Activated CD4-positive, alpha-beta T cell treated with anti-CD3 and anti-CD28 coated beads, Interleukin-2, amount 10 ng/mL, durations not matched to agents 7 days and 5 days (primary cell): ENCODE measurements around the gene PTPRE. TPM values are rescaled to one million over a fixed set of nuclear protein-coding genes. Genes with fewer than 3 reads are reported as not detected.

Source experiments
- CTCF ChIA-PET: fragments of 350-600 bp; sonication (Branson Sonifier 250); formaldehyde crosslinking; loops from one replicate; lab custom pipeline; 2021; ENCODE audit warnings: antibody characterized with exemption; lab: Charles Lee
- POLR2A ChIA-PET: fragments of 350-600 bp; sonication (Branson Sonifier 250); formaldehyde crosslinking; loops from one replicate; lab custom pipeline; 2021; ENCODE audit warnings: antibody characterized with exemption; lab: Charles Lee
- DNase-seq: peaks from one replicate; pipeline ENCODE4 v3.0.0-alpha.2; 2020
- H3K27ac Mint-ChIP-seq: one replicate; pipeline ENCODE4 v1.8.0; 2021; ENCODE audit warnings: mild to moderate bottlenecking, moderate library complexity, mixed read lengths
- H3K27me3 Mint-ChIP-seq: one replicate; pipeline ENCODE4 v1.8.0; 2021; ENCODE audit warnings: mixed read lengths
- H3K36me3 Mint-ChIP-seq: one replicate; pipeline ENCODE4 v1.8.0; 2021; ENCODE audit warnings: low read depth, mixed read lengths
- H3K4me1 Mint-ChIP-seq: one replicate; pipeline ENCODE4 v1.8.0; 2021; ENCODE audit warnings: mixed read lengths
- H3K4me3 Mint-ChIP-seq: one replicate; pipeline ENCODE4 v1.8.0; 2021; ENCODE audit warnings: mild to moderate bottlenecking, moderate library complexity, mixed read lengths
- H3K9me3 Mint-ChIP-seq: one replicate; pipeline ENCODE4 v1.8.0; 2021; ENCODE audit warnings: mixed read lengths
- total RNA-seq, 2 experiments: library from RNA; stranded (reverse); gene quantifications; one replicate each; pipeline ENCODE4 v1.2.3, GENCODE V29; 2021

The PTPRE gene
- total RNA-seq, 2 experiments from 2014 or later = 24.1 to 25.6 TPM

DNA sequence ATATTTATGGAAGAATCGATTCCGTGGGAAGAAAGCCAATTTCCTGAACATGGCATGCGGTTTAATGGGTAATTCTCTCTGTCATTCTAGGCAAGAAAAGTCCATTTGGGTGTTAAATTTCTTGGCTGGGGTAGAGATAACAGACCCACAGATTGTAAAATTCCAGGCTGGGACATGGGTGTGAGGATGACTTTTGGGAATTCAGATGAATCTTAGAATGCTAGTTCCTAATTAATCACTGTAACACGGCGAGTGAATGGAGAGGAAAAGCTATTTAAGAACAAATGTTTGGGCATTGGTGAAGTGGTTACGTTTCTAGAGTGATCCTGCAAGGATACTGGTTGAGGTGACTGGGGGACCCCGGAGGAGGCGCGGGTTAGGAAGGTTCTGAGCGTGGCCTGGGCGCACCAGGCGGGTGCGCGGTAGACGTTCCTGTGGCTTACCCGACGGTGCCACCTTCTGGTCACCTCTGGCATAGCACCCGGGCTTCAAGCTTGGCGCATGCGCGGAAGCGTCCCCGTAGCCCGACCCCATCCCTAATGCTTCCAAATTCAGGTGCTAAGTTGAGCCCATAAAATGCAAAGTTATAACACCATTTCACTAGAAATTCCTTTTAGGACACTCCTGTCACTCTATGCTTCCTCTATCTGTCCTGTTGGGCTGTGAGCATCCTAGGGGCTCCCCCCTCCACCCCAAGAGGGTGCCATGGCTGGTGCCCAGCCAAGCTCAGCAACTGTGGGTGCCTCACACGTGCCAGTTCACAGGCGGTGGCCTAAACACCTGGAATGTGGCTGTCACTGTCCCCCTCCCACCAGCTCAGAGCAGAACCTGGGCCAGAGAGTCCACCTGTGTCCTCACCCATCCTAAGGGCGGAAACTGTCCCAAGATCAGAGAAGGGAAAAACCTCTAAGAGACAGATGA lies 104.4 kb downstream of the PTPRE start:
- Mint-ChIP-seq H3K27ac (no peak overlapping the region), H3K36me3 (no peaks in the 10 kb centered on the region), H3K27me3 (no peaks in the 10 kb centered on the region), H3K4me1 (peaks cover 8% of the 10 kb centered on the region), H3K4me3 (no peak overlapping the region), H3K9me3 (no peaks in the 10 kb centered on the region)
- ChIA-PET POLR2A (no interaction called here), CTCF (interaction anchor here (0.6 to 6.8 kb wide), 30 partner anchors 8 to 157 kb away, joined by 3 to 74 read pairs (median 4); partner anchors contain the start of gene PTPRE)
- peak; percentile 85 for DNase-seq

DNA sequence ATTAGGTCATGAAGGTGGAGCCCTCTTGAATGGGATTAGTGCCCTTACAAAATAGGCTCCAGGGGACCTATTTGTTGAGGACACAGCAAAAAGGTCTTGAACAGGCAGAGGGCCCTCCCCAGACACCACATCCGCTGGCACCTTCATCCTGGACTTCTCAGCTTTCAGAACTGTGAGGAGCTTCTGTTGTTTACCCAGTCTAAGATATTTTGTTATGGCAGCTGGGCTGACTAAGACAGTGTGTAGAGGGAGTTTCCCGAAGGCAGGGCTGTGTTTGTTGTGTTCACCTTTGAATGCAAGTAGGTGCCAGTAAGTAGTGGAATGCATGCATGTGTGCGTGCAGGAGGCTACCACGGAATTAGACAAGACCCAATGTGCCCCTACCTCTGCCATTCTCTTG lies 106.7 kb downstream of the PTPRE start:
- POLR2A ChIA-PET = no interaction called here

GRCh38 chr10:128014236-128014635 lies 107.3 kb downstream of the PTPRE start:
- DNase-seq = no peak
- H3K27me3 Mint-ChIP-seq = no peaks in the 10 kb centered on the region
- no peak overlapping the region for H3K4me3 Mint-ChIP-seq
- ChIA-PET POLR2A (no interaction called here), CTCF (interaction anchor here (3.4 to 6.8 kb wide), 2 partner anchors 55 to 109 kb away, joined by 7 to 74 read pairs; partner anchors contain the start of gene PTPRE)
- no peaks in the 10 kb centered on the region for H3K9me3 Mint-ChIP-seq
- no peak overlapping the region for H3K27ac Mint-ChIP-seq
- H3K4me1 Mint-ChIP-seq = peaks cover 14% of the 10 kb centered on the region
- H3K36me3 Mint-ChIP-seq = no peaks in the 10 kb centered on the region

More for the DNA sequence above, 106.7 kb downstream of the PTPRE start:
- CTCF ChIA-PET = interaction anchor here (1.5 to 6.8 kb wide), 3 partner anchors 16 to 108 kb away, joined by 4 to 74 read pairs (median 7); partner anchors contain the start of gene PTPRE
- Mint-ChIP-seq H3K27me3 (no peaks in the 10 kb centered on the region), H3K4me1 (peaks cover 12% of the 10 kb centered on the region), H3K9me3 (no peaks in the 10 kb centered on the region), H3K27ac (no peak overlapping the region), H3K36me3 (no peaks in the 10 kb centered on the region), H3K4me3 (no peak overlapping the region)
- DNase-seq = no peak

- ChIA-PET POLR2A (no interaction called here), CTCF (interaction anchor here (0.6 to 1.9 kb wide), 5 partner anchors 19 to 155 kb away, joined by 3 to 8 read pairs (median 4); partner anchors contain the start of gene PTPRE)
- H3K4me1 Mint-ChIP-seq = peaks cover 8% of the 10 kb centered on the region
- H3K9me3 Mint-ChIP-seq = no peaks in the 10 kb centered on the region
- no peak for DNase-seq
- no peaks in the 10 kb centered on the region for H3K36me3 Mint-ChIP-seq
- H3K27ac Mint-ChIP-seq = no peak overlapping the region
- no peaks in the 10 kb centered on the region for H3K27me3 Mint-ChIP-seq
- H3K4me3 Mint-ChIP-seq = no peak overlapping the region
Observed at GRCh38 chr10:128016423-128017060, 109.6 kb downstream of the PTPRE start.

DNA sequence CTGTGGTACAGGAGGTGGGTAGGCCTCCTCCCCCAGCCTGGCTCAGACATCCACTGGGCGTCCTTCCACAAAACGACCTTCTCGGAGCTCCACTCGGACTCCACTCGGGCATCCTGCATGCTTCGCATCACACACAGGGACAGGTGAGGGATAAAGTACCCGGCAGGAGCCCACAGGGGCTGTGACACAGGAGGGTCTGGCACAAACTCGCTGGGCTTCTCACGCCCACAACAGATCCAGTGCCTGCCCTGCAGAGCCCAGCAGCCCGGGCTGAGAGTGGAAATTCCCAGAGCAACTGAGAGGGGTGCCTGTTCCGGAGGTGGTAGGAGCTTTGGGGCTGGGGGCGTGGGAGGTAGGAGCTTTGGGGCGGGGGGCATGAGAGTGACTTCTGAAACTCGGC lies 110.9 kb downstream of the PTPRE start:
- Mint-ChIP-seq H3K27ac (no peak overlapping the region), H3K4me1 (peaks cover 6% of the 10 kb centered on the region), H3K36me3 (no peaks in the 10 kb centered on the region), H3K27me3 (no peaks in the 10 kb centered on the region), H3K4me3 (no peak overlapping the region), H3K9me3 (no peaks in the 10 kb centered on the region)
- no peak for DNase-seq
- CTCF ChIA-PET = interaction anchor here (0.6 to 1.3 kb wide), 2 partner anchors 17 to 306 kb away, joined by 3 to 4 read pairs; no protein-coding TSS in a partner anchor
- POLR2A ChIA-PET = no interaction called here

- H3K27me3 Mint-ChIP-seq = no peaks in the 10 kb centered on the region
- DNase-seq = no peak
- H3K36me3 Mint-ChIP-seq = no peaks in the 10 kb centered on the region
- H3K9me3 Mint-ChIP-seq = no peaks in the 10 kb centered on the region
- no peak overlapping the region for H3K27ac Mint-ChIP-seq
- H3K4me1 Mint-ChIP-seq = peaks cover 6% of the 10 kb centered on the region
- POLR2A ChIA-PET = no interaction called here
- CTCF ChIA-PET = interaction anchor here (0.6 to 1.3 kb wide), 2 partner anchors 17 to 306 kb away, joined by 3 to 4 read pairs; no protein-coding TSS in a partner anchor
- no peak overlapping the region for H3K4me3 Mint-ChIP-seq
Observed at GRCh38 chr10:128018236-128018635, 111.3 kb downstream of the PTPRE start.

DNA sequence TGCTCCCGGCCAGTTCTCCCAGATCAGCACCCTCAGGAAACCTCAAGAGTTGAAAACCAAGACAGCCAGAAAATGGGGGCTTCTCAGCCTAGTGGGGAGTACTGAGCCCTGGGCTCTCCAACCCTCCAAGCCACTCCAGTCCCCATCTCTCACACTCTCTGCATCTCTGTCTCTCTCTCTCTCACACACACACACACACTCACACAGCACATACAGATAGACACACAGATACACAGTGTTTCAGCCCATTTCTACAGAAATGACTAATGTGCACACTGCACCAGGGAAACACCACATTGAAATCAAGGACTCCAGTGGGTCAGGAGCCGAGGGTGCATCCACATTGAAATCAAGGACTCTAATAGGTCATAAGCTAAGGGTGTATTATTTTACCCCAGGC lies 111.8 kb downstream of the PTPRE start:
- ChIA-PET CTCF (interaction anchor here (1.3 kb wide), 1 partner anchor 16 kb away, joined by 4 read pairs; no protein-coding TSS in a partner anchor), POLR2A (no interaction called here)
- no peak for DNase-seq
- no peak overlapping the region for H3K27ac Mint-ChIP-seq
- no peaks in the 10 kb centered on the region for H3K9me3 Mint-ChIP-seq
- H3K36me3 Mint-ChIP-seq = no peaks in the 10 kb centered on the region
- H3K27me3 Mint-ChIP-seq = no peaks in the 10 kb centered on the region
- peaks cover 6% of the 10 kb centered on the region for H3K4me1 Mint-ChIP-seq
- no peak overlapping the region for H3K4me3 Mint-ChIP-seq

GRCh38 chr10:128022261-128023196 lies 115.6 kb downstream of the PTPRE start:
- H3K36me3 Mint-ChIP-seq = no peaks in the 10 kb centered on the region
- no peaks in the 10 kb centered on the region for H3K9me3 Mint-ChIP-seq
- CTCF ChIA-PET = interaction anchor here (1.5 kb wide), 1 partner anchor 11 kb away, joined by 5 read pairs; no protein-coding TSS in a partner anchor
- H3K4me3 Mint-ChIP-seq = no peak overlapping the region
- POLR2A ChIA-PET = no interaction called here
- peaks cover 13% of the 10 kb centered on the region for H3K4me1 Mint-ChIP-seq
- DNase-seq = no peak
- no peak overlapping the region for H3K27ac Mint-ChIP-seq
- no peaks in the 10 kb centered on the region for H3K27me3 Mint-ChIP-seq

DNA sequence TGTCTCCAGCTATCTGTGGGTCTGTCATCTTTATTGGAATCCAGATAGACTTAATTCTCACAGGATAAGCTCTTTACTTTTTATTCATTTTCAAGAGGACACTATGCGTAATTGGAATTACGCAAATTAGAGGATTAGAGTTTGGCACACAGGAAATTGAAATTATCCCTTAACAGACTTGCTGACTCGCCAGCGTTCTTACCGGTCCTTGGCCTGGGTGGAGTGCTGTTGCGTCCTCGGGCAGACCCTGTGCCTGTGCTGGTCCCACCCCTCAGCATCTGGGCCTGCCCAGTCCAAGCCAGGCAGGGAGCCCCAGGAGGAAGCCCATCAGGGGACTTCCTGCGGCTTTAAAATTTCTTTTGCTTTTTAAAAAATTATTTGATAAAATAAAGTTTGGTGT lies 117.5 kb downstream of the PTPRE start:
- Mint-ChIP-seq H3K27ac (no peak overlapping the region), H3K4me3 (no peak overlapping the region), H3K36me3 (no peaks in the 10 kb centered on the region), H3K4me1 (peaks cover 7% of the 10 kb centered on the region), H3K9me3 (no peaks in the 10 kb centered on the region), H3K27me3 (no peaks in the 10 kb centered on the region)
- ChIA-PET CTCF (interaction anchor here (1.0 to 3.6 kb wide), 3 partner anchors 12 to 170 kb away, joined by 3 to 25 read pairs (median 5); partner anchors contain the start of gene PTPRE), POLR2A (no interaction called here)
- no peak for DNase-seq

- no peak overlapping the region for H3K27ac Mint-ChIP-seq
- DNase-seq = no peak
- no peaks in the 10 kb centered on the region for H3K9me3 Mint-ChIP-seq
- no peaks in the 10 kb centered on the region for H3K36me3 Mint-ChIP-seq
- no peaks in the 10 kb centered on the region for H3K27me3 Mint-ChIP-seq
- H3K4me3 Mint-ChIP-seq = no peak overlapping the region
- POLR2A ChIA-PET = no interaction called here
- CTCF ChIA-PET = interaction anchor here (3.6 kb wide), 1 partner anchor 10 kb away, joined by 25 read pairs; no protein-coding TSS in a partner anchor
- H3K4me1 Mint-ChIP-seq = peaks cover 7% of the 10 kb centered on the region
Observed at GRCh38 chr10:128025437-128025836, 118.5 kb downstream of the PTPRE start.

DNA sequence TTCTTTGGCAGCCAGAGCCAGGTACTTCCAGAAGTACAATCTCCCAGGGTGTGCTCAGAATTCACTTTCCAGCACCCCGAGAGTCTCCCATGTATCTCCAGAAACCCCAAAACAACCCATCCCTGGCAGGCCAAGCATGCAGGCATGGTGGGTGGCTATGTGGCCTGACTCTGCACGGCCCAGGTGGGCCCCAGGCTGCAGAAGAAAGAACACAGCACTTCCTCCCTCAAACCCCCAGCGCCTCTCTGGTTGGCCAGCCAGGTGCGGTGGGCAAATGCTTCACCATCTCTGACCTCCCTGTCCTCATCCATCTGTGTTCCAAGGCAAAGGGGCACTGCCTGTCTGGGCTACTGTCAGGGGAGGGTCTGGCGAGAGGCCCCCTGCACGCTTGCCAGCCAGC lies 119.0 kb downstream of the PTPRE start:
- Mint-ChIP-seq H3K4me1 (peaks cover 7% of the 10 kb centered on the region), H3K27ac (no peak overlapping the region), H3K36me3 (no peaks in the 10 kb centered on the region), H3K27me3 (no peaks in the 10 kb centered on the region), H3K9me3 (no peaks in the 10 kb centered on the region), H3K4me3 (no peak overlapping the region)
- DNase-seq = no peak
- ChIA-PET POLR2A (no interaction called here), CTCF (interaction anchor here (1.6 to 3.6 kb wide), 2 partner anchors 10 to 15 kb away, joined by 6 to 25 read pairs; no protein-coding TSS in a partner anchor)
